ENCODE measurements around the gene AGBL4. TPM values are rescaled to one million over a fixed set of nuclear protein-coding genes. Genes with fewer than 3 reads are reported as not detected.

AGBL4 gene
- total RNA-seq, 1 donor from 2014 or later, result not detected

DNA sequence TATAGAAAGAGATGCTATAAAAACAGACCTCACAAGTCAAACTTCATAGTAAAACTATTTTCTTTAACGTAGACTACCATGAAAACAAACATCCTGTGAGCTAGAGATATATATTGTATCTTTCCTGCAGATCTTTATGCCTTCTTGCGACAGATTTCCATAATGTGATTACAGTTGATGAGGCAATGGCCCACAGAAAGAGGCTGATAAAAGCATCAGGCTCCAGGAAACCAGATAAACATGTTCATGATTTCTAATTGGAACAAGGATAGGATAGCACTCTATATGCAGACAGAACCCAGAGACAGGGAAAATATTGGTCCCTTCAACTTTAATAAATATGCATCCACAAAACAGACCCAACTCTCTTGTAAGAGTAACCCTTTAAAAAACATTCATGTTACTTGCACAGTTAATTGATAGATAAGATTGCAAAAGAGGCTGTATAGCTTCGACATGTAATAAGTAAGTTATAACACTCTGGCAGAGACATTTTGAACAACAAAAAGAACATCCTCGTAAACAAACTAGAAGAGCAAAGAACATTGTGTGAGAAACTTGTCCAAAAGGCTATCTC lies 329.4 kb downstream of the AGBL4 start:
- no peak for ATAC-seq

DNA sequence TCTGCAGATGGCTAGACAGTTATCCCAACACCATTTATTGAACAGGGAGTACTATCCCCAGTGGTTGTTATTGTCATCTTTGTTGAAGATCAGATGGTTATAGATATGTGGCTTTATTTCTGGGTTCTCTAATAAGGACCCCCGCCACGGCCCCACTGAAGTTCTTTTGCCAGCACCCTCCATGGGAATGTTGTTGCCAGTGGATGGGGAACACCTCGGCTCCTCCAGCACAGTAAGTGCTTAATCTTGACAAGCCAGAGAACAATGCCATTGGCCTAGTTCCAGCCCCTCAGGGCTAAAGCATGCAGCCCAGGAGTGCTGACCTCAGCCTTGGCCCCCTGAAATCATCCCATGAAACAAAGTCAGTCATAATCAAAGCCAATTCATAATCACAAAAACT lies 337.6 kb downstream of the AGBL4 start:
- no peak for ATAC-seq

DNA sequence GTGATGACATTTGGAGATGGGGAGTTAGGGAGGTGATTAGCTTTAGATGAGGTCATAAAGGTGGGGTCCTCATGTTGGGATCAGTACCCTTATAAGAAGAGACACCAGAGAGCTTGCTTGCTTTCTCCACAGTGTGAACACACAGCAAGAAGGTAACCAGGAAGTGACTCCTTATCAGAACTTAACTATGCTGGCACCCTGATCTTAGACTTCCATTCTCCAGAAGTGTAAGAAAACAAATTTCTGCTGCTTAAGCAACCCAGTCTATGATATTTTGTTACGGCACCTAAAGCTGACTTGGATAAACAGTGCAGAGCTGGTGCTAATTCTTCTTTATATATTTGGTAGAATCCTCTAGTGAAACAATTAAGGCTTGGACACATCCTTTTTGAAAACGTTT lies 346.0 kb downstream of the AGBL4 start:
- no peak for ATAC-seq

DNA sequence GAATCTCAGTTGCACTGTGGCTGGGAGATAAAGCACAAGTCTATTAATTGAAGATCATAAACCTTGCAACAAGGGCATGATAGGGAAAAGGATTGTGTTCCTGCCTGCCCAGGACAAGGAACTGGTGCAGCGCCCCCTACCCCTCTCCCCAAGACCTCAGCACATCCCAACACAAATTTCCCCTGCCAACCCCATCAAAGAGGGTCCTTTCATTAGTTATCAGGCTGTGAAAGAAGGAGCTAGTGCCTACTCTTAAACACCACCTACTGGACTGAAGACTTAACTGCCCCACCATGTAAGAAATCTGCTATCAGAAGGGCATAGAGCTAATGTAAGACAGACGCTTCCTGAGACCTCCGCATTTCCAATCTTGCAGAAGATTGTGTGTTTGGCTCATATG lies 372.6 kb downstream of the AGBL4 start:
- ATAC-seq, result no peak

DNA sequence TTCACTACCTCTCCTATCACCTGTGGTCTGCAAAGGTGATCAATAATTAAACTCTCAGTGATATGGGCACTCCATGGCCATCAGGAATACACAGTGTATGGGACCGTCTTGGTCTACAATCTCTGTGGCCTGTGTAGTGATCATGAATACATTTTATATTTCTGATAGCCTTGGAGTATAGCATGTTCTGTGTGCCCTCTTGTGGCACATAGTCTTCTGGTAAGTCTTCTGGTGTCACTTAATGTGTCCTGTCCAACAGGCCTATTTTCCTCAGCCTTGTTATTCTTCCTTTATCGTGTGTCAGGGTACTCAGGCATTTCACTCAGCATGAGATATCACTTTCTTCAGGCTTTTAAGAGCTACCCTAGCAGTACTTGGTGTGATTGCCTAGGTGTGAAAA lies 393.6 kb downstream of the AGBL4 start:
- ATAC-seq, result no peak

DNA sequence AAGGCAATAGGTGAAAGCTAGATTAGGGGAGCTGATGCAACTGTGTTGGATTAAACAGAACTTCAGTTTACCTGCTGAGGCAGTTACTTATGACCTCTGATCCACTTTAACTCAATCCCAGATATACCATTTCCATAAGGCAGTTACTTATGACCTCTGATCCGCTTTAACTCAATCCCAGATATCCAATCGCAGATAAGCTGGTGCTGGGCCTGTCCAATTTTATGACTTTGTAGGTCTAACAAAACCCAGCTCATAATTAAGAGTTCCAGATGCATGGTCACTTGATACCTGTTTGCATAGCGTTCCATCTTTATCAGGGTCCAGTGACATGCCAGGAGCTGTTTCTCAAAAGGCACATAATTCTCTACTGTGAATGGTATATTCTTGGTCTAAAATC lies 396.0 kb downstream of the AGBL4 start:
- ATAC-seq, result no peak

DNA sequence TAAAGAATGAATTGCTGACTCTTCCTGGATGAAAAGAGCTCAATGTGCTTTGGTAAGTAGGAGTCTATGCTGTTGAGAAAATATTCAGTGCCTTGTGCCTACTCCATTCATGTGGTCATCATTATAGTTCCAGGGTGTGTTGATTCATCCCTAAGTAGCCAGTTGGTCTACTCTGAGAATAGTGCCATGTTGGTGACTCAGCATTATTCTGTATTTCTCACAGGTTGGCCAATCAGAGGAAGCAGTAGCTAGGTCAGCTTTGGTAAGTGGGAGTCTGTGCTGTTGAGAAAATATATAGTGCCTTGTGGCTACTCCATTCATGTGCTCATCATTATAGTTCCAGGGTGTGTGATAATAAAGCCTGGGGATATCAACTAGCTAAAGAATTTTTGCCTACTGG lies 397.3 kb downstream of the AGBL4 start:
- ATAC-seq, result no peak

DNA sequence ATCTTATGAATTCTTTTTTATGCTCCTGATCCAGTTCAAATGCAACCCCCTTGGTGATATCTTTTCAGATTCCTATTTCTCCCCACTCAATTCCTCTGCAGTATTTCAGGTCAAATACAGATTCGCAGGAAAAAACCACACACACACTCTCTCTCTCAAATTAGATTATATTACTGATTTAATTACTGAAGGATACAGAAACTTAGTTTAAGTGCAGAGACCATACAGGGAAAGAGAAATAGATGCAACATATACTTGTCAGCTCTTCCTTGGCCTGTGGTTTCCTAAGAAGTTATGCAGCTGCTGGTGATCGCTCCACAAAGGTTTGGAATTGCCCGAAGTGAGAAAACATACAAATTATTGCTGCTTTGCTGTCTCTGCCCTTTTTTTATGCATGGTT lies 400.9 kb downstream of the AGBL4 start:
- ATAC-seq, result no peak

DNA sequence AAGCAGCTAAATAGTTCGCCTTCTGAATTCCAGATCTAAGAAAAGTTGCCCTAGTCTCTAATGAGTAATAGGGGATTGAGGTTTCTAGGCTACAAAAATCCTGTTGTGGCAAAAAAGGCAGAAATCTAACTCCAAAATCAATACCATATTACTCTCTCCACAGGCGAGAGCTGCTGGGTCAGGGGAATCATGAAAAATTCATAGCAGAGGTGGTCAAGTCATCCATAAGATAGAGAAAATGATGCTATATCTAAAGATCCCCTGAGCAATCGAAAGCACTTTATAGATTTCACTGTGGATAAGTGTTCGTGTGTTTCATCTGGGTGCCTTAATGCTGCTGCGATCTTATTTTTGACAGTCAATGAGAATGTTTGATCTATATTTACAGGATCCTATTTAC lies 417.7 kb downstream of the AGBL4 start:
- no peak for ATAC-seq

DNA sequence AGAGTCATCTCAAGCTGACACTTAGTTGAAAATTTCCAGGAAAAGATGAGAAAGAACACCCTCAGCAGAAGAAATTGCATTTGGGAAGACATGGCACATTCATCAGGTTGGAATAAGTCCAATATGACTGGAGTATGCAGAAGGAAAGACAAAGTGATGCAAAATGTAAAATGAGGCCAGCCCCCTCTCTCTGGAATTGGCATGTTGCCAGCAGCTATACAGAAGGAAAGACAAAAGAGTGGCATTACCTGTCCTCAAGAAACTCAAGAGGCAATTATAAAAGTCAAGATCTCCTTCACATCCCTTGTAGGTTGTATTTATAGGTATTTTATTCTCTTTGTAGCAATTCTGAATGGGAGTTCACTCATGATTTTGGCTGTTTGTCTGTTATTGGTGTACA lies 426.3 kb downstream of the AGBL4 start:
- no peak for ATAC-seq

DNA sequence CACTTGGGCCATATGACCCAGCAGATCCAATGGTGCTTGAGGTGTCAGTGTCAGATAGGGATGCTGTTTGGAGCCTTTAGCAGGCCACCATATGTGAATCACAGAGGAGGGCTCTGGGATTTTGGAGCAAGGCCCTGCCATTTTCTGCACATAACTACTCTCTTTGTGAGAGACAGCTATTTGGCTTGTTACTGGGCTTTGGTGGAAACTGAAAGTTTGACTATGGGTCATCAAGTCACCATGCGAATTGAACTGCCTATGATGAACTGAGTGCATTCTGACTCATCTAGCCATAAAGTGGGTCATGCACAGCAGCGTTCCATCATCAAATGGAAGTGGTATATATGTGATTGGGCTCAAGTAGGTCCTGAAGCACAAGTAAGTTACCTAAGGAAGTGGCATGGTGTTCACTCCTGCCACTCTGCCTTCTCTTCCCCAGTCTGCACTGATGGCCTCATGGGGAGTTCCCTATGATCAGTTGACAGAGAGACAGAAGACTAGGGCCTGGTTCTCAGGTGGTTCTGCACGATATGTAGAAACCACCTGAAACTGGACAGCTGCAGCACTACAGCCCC lies 447.3 kb downstream of the AGBL4 start:
- no peak for ATAC-seq

DNA sequence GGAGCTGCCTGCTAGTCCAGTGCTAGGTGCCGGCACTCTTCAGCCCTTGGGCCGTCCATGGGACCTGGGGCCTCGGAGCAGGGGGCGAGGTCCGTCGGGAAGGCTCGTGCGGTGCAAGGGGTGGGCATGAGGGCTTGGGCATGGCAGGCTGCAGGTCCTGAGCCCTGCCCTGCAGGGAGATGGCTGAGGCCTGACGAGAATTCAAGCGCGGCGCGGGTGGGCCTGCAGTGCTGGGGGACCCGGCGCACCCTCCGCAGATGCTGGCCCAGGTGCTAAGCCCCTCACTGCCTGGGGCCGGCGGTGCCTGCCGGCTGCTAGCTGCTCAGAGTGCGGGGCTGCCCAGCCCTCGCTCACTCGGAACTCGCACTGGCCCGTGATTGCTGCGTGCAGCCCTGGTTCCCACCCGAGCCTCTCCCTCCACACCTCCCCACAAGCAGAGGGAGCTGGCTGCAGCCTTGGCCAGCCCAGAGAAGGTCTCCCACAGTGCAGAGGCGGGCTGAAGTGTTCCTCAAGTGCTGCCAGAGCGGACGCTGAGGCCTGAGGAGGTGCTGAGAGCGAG lies 467.0 kb downstream of the AGBL4 start:
- no peak for ATAC-seq

DNA sequence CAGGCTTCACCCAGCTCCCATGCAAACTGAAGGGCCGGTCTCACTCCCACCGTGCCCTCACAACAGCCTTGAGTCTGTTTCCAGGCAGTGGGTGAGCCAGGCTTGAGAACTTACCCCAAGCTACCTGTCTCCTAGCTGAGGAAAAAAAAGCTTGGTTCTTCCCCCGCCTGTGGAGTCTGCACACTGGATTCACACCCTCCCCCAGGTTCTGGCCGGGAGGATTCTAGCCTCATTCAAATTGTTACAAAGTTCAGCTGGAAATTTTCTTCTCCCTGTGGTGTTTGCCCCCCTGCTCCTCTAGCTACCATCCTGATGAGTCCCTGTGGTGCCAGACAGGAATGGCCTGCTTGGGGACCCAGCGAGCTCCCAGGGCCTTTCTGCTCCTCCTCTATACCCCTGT lies 471.7 kb downstream of the AGBL4 start:
- no peak for ATAC-seq

DNA sequence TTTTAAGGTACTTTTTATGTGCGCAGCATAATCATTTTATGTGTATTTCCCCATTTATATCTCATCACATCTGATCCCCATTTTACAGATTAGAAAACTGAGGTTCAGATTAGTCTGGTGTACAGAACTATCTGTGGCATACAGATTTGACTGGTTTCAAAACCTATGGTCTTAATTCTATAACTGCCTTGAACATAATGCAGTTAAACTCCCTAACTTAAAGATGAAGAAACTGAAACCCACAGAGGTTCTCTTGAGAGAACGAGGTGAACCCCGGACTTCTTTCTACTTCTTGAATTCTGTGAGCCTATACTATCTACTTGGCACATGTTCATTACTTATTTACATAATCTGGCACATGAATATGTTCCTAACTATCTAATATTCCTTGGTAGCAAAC lies 479.1 kb downstream of the AGBL4 start:
- no peak for ATAC-seq

DNA sequence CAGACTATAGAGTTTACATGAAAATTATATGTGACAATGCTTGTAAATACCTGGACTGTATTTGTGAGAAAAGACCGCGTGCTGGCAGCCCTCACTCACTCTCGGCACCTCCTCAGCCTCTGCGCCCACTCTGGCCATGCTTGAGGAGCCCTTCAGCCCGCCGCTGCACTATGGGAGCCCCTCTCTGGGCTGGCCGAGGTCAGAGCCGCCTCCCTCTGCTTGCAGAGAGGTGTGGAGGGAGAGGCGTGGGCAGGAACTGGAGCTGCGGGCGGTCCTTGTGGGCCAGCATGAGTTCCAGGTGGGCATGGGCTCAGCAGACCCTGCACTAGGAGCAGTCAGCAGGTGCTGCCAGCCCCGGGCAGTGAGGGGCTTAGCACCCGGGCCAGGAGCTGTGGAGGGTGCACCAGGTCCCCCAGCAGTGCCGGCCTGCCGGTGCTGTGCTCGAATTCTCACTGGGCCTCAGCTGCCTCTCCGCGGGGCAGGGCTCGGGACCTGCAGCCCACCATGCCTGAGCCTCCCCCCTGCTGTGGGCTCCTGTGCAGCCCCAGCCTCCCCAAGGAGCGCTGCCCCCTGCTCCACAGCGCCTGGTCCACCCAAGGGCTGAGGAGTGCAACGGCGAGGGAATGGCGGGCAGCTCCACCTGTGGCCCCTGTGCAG lies 482.5 kb downstream of the AGBL4 start:
- ATAC-seq, result no peak

DNA sequence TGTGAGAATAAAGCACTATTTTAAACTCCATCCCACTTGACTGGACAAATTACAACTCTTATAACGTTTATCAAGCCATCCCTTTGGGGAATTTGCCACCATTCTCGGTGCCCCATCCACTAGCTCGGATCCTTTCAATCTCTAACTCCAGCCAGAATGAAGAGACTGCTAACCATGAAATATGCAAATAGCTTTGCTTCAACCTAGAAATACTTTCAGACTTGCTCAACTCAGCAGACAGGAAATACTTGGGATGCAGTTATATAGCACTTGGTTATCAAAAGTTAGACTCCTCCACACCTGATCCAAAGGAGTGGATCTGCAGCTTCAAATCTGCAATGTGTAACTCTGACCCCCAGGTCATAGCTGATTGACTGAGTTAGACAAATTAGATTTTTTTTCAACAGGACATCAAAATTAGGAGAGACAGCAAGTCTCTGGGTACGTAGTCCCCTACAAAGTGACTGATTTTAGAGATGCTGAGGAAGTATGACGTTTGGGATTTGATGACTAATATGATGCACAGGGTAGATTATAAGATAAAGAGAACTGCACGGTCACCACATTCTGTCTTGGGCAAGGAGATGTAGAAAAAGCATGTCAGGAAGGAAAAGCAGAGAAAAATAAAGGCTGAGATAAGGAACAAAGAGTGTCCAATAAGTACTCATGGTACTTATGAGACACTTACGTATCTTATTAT lies 496.0 kb downstream of the AGBL4 start:
- ATAC-seq, result no peak

DNA sequence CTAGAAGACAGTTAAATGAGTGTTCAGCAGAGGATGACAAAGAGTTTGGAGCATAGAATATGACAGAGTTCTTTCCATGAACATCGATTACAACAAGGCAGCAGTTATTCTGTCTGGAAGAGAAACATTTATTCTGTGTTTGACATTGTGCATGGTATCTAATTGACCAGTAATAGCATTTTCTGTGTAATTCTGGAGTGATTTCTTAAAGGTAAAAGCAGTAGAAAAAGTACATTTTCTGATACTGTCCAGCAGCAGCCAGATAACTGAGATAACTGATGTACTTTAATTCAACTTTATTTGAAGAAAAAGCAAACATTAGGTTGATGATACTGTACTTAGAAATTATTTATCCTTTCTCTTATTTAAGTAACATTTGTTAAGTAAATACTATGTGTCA lies 497.1 kb downstream of the AGBL4 start:
- no peak for ATAC-seq

DNA sequence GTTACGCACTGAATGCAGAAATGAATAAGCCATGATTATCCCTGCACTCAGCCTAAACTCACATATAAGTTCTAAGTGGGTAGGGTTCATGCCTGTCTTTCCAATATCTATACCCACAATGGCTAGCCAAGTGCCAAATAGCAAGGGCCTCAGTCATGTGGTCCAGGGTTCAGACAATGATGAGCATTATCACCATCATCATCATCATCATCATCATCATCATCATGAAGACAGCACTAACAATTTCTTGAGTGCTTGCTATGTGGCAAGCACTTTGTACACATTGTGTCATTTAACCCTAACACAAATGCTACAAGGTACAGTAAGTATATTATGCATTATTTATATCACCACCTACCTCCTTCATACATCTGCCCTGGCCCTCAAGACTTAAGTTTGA lies 500.0 kb downstream of the AGBL4 start:
- ATAC-seq, result no peak

DNA sequence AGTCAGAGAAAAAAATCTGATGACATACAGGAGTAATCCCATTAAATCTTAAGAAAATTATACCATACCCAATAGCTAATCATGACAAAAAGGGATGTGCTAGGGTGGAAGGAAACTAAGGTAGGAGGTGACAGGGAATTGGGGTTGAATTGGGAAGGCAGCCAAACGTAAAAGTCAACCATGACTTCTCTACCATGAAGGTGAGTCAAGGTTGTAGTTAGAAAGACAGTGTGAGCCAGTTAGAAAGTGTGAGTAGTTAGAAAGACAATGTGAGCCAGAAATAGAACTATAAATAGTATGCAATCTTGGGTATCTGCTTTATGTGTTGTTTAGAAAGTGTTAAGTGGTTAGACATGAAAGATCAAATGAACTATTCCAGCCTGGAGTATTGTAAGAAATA lies 556.8 kb downstream of the AGBL4 start:
- no peak for ATAC-seq

DNA sequence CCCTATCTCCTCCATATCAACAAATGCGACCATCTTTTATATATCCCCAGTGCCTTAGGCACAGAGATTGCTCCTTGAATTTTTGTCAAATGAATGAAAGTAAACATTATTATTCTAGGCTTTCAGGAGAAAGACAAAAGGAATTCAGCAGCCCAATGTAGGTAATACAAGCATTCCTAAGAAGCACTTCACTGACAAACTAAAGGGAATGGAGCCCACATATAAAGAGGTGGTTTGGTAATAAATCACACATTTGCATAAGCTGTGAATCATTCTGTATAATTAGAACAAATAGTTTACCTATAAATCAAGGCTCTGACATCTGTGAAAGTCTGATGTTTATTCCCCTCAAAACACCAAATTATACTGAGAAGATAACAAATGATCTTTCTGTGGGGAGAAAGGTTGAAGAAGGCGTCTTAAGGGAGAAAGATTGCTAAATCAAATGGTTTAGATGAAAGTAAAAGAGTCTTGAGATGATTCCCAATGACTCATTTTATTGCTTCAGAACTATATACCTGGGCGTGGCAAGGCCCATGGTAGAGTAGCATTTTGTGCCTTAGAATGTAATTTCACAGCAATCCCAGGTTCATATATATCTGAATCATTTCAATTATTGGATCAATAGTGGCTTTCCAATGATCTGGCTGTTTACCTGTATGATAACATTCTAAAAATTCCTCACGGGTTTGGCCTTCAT lies 558.1 kb downstream of the AGBL4 start:
- no peak for ATAC-seq

DNA sequence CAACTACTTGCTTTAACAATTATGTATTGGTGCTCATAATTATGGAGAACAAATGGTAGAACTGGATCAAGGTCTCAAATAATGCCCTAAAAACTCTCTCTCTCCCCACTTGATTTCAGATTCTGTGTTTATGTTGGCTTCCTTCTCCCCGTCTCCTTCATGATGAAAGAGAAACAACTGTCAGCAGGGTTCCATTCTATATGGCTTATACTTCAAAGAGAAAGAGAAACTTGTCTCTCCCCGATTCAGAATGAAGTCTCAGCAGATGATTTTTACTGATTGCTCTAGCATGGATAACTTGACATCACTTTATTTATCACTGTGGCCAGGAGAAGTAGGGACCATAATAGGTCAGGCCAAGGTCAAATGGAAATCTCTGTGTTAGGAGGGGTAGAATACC lies 575.6 kb downstream of the AGBL4 start:
- no peak for ATAC-seq

DNA sequence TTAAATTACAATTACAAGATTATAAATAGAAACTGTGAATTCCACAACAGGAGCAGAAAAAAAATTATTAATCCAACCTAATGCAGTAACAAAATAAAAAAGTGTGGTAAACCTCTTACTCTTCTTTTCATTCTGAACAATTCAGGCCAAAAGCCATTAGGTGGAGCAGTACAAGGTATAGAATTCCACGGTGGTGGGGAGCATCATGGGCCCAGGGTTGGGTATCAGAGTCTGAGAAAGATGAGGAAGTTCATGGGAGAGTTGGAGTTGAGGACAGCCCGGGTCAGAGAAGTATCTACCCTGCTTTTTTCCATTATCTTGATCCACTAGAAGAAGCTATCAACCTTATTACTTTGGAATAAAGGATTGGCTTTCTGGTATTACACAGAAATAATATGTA lies 586.9 kb downstream of the AGBL4 start:
- no peak for ATAC-seq

DNA sequence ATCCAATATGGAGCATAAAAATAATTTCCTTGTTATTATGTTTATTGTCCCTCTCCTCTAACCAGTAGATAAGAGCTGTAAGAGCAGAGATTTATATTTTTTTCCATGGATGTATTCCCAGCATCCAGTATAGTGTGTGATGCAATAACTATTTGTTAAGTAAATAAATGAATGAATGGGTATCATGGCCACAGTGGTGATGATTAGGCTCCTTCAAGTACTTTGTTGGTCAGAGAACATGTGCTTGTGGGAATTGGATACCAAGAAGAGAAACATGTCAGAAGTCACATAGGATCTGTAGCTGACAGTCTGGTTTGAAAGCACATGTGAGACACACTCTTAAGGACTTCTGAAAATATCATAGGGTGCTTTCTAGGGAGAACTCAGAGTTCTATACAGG lies 588.5 kb downstream of the AGBL4 start:
- ATAC-seq, result no peak

Data from esophagus mucosa (tissue), 1 donor.